IPS-15b (cell line): ENCODE measurements around the gene RAD51B.

Experiments used
- H3K27me3 ChIP-seq: one replicate; pipeline ENCODE4 v1.6.1; 2013; ENCODE audit warnings: low read length; ENCODE audit not compliant: control insufficient read depth, insufficient read depth
- H3K36me3 ChIP-seq: one replicate; pipeline ENCODE4 v1.6.1; 2013; ENCODE audit warnings: low read length; ENCODE audit not compliant: control insufficient read depth, insufficient read depth
- H3K4me1 ChIP-seq: one replicate; pipeline ENCODE4 v1.6.1; 2013; ENCODE audit warnings: mild to moderate bottlenecking, low read length; ENCODE audit not compliant: control insufficient read depth, insufficient read depth
- H3K4me3 ChIP-seq: one replicate; pipeline ENCODE4 v1.5.1; 2013; ENCODE audit warnings: low read depth, low read length
- H3K9ac ChIP-seq: one replicate; pipeline ENCODE4 v1.6.1; 2013; ENCODE audit warnings: low read depth, mild to moderate bottlenecking, low read length
- H3K9me3 ChIP-seq: one replicate; pipeline ENCODE4 v1.6.1; 2013; ENCODE audit warnings: mild to moderate bottlenecking, low read length; ENCODE audit not compliant: control insufficient read depth, insufficient read depth

RAD51B gene

GRCh38 chr14:68076451-68076850 lies 256.9 kb downstream of the RAD51B start:
- Histone ChIP-seq H3K4me1 (no peaks in the 10 kb centered on the region), H3K27me3 (no peaks in the 10 kb centered on the region), H3K36me3 (no peaks in the 10 kb centered on the region), H3K9ac (no peak overlapping the region), H3K4me3 (no peak overlapping the region), H3K9me3 (no peaks in the 10 kb centered on the region)

GRCh38 chr14:68079941-68080697 lies 260.5 kb downstream of the RAD51B start:
- H3K27me3 ChIP-seq: no peaks in the 10 kb centered on the region
- no peaks in the 10 kb centered on the region for H3K36me3 ChIP-seq
- H3K4me3 ChIP-seq: no peak overlapping the region
- no peaks in the 10 kb centered on the region for H3K9me3 ChIP-seq
- H3K9ac ChIP-seq: no peak overlapping the region
- no peaks in the 10 kb centered on the region for H3K4me1 ChIP-seq

GRCh38 chr14:68081489-68081888 lies 261.9 kb downstream of the RAD51B start:
- Histone ChIP-seq H3K36me3 (no peaks in the 10 kb centered on the region), H3K9me3 (no peaks in the 10 kb centered on the region), H3K9ac (no peak overlapping the region), H3K27me3 (no peaks in the 10 kb centered on the region), H3K4me3 (no peak overlapping the region), H3K4me1 (no peaks in the 10 kb centered on the region)

- no peak overlapping the region for H3K9ac ChIP-seq
- no peaks in the 10 kb centered on the region for H3K36me3 ChIP-seq
- H3K9me3 ChIP-seq: no peaks in the 10 kb centered on the region
- H3K4me3 ChIP-seq: no peak overlapping the region
- H3K27me3 ChIP-seq: no peaks in the 10 kb centered on the region
- no peaks in the 10 kb centered on the region for H3K4me1 ChIP-seq
Measured at GRCh38 chr14:68082698-68083291, 263.2 kb downstream of the RAD51B start.

GRCh38 chr14:68084256-68084655 lies 264.7 kb downstream of the RAD51B start:
- H3K4me3 ChIP-seq: no peak overlapping the region

GRCh38 chr14:68085742-68086141 lies 266.2 kb downstream of the RAD51B start:
- Histone ChIP-seq H3K27me3 (no peaks in the 10 kb centered on the region), H3K4me3 (no peak overlapping the region), H3K4me1 (no peaks in the 10 kb centered on the region), H3K36me3 (no peaks in the 10 kb centered on the region), H3K9ac (no peak overlapping the region), H3K9me3 (no peaks in the 10 kb centered on the region)

More at GRCh38 chr14:68084256-68084655, 264.7 kb downstream of the RAD51B start:
- Histone ChIP-seq H3K36me3 (no peaks in the 10 kb centered on the region), H3K9me3 (no peaks in the 10 kb centered on the region), H3K4me1 (no peaks in the 10 kb centered on the region), H3K9ac (no peak overlapping the region), H3K27me3 (no peaks in the 10 kb centered on the region)

GRCh38 chr14:68088451-68088854 lies 268.9 kb downstream of the RAD51B start:
- Histone ChIP-seq H3K9ac (no peak overlapping the region), H3K27me3 (no peaks in the 10 kb centered on the region), H3K9me3 (no peaks in the 10 kb centered on the region), H3K4me3 (no peak overlapping the region), H3K36me3 (no peaks in the 10 kb centered on the region), H3K4me1 (no peaks in the 10 kb centered on the region)

- no peaks in the 10 kb centered on the region for H3K9me3 ChIP-seq
- H3K9ac ChIP-seq: no peak overlapping the region
- H3K4me3 ChIP-seq: no peak overlapping the region
- H3K4me1 ChIP-seq: no peaks in the 10 kb centered on the region
- H3K27me3 ChIP-seq: no peaks in the 10 kb centered on the region
- no peaks in the 10 kb centered on the region for H3K36me3 ChIP-seq
Measured at GRCh38 chr14:68089146-68089731, 269.7 kb downstream of the RAD51B start.

GRCh38 chr14:68094158-68094557 lies 274.6 kb downstream of the RAD51B start:
- Histone ChIP-seq H3K9ac (no peak overlapping the region), H3K9me3 (no peaks in the 10 kb centered on the region), H3K36me3 (no peaks in the 10 kb centered on the region), H3K4me3 (no peak overlapping the region), H3K4me1 (no peaks in the 10 kb centered on the region), H3K27me3 (no peaks in the 10 kb centered on the region)

GRCh38 chr14:68094752-68095151 lies 275.2 kb downstream of the RAD51B start:
- Histone ChIP-seq H3K4me1 (no peaks in the 10 kb centered on the region), H3K27me3 (no peaks in the 10 kb centered on the region), H3K9ac (no peak overlapping the region), H3K4me3 (no peak overlapping the region), H3K9me3 (no peaks in the 10 kb centered on the region), H3K36me3 (no peaks in the 10 kb centered on the region)

- Histone ChIP-seq H3K9ac (no peak overlapping the region), H3K4me1 (no peaks in the 10 kb centered on the region), H3K27me3 (no peaks in the 10 kb centered on the region), H3K9me3 (peaks cover 12% of the 10 kb centered on the region), H3K4me3 (no peak overlapping the region), H3K36me3 (no peaks in the 10 kb centered on the region)
Measured at GRCh38 chr14:68097727-68098126, 278.1 kb downstream of the RAD51B start.

GRCh38 chr14:68098834-68099233 lies 279.3 kb downstream of the RAD51B start:
- peaks cover 12% of the 10 kb centered on the region for H3K9me3 ChIP-seq
- H3K27me3 ChIP-seq: no peaks in the 10 kb centered on the region
- H3K36me3 ChIP-seq: no peaks in the 10 kb centered on the region
- H3K4me3 ChIP-seq: no peak overlapping the region
- peaks cover 1% of the 10 kb centered on the region for H3K4me1 ChIP-seq
- no peak overlapping the region for H3K9ac ChIP-seq
